NCI-H460 (cell line): ENCODE data around the gene HSD17B12. TPM values are rescaled to one million over a fixed set of nuclear protein-coding genes. Genes with fewer than 3 reads are reported as not detected.

Experiments
- DNase-seq: peaks from one replicate; pipeline ENCODE4 v3.0.0-alpha.2; 2016; ENCODE audit warnings: low read depth; ENCODE audit errors: extremely low read depth
- small RNA-seq, 2 experiments: library from RNA; depleted of rRNA; stranded (forward); fragments of <200 nt; gene quantifications; one replicate each; pipeline ENCODE3, GENCODE V24; 2014
- total RNA-seq: library from RNA; depleted of rRNA; stranded (reverse); fragments of >200 nt; shearing (Covaris generic); gene quantifications from 2 replicates; pipeline ENCODE4 v1.2.3, GENCODE V29; 2014; rRNA removed

The HSD17B12 gene
- total RNA-seq, 1 experiment from 2014 or later: 138 TPM

GRCh38 chr11:43905813-43906241 is 225.3 kb downstream of the HSD17B12 start:
- DNase-seq: no peak

Small RNA genes within 50 kb of the gene (small RNA-seq; reads per million reads assigned to genes)
- gene PHBP2: 0 reads per million in 2 experiments
- gene RPL23AP63: 0.02 to 0.12 reads per million in 2 experiments

Other genes with a start within 250 kb of the HSD17B12 start
- 41.5 and 48.3 TPM in 2 replicates for gene ALKBH3, start 200.1 kb downstream of the HSD17B12 start, total RNA-seq